Natural killer cell (primary cell): ENCODE results near the gene RASSF4. TPM values are rescaled to one million over a fixed set of nuclear protein-coding genes. Genes with fewer than 3 reads are reported as not detected.

Experiments used
- ATAC-seq, 3 donors: fragments of 150-1000 bp in 2 of 3; fragments of 200-7000 bp in 1 of 3; cut with Tn5 transposase; 1 replicate in 1 of 3; 2 replicates in 2 of 3; pipeline ENCODE4 v1.10.0; 2021; ENCODE audit warnings: mild to moderate bottlenecking in 2 of 3, moderate library complexity in 2 of 3
- DNase-seq, 2 donors: peaks; one replicate each; pipeline versions ENCODE4 v3.0.0 to v3.0.0-alpha.2; 2013 to 2021; ENCODE audit warnings: mixed read lengths in 1 of 2
- H3K27ac ChIP-seq: one replicate; pipeline ENCODE4 v1.5.1; 2013; ENCODE audit warnings: mild to moderate bottlenecking, low read length
- H3K27me3 ChIP-seq: one replicate; pipeline ENCODE4 v1.6.1; 2013; ENCODE audit warnings: low read length; ENCODE audit not compliant: control insufficient read depth, insufficient read depth
- H3K36me3 ChIP-seq: one replicate; pipeline ENCODE4 v1.6.1; 2013; ENCODE audit warnings: low read length; ENCODE audit not compliant: control insufficient read depth, insufficient read depth
- H3K4me1 ChIP-seq: one replicate; pipeline ENCODE4 v1.6.1; 2013; ENCODE audit warnings: low read length; ENCODE audit not compliant: control insufficient read depth, insufficient read depth
- H3K4me3 ChIP-seq: one replicate; pipeline ENCODE4 v1.5.1; 2013; ENCODE audit warnings: low read length
- H3K9me3 ChIP-seq: one replicate; pipeline ENCODE4 v1.6.1; 2013; ENCODE audit warnings: low read length; ENCODE audit not compliant: control insufficient read depth, insufficient read depth
- H3K27ac Mint-ChIP-seq, 2 donors: one replicate each; pipeline ENCODE4 v1.8.0; 2022; ENCODE audit warnings: mild to moderate bottlenecking in 2 of 2, mixed read lengths in 2 of 2, moderate library complexity in 1 of 2
- H3K27me3 Mint-ChIP-seq, 2 donors: one replicate each; pipeline ENCODE4 v1.8.0; 2022; ENCODE audit warnings: low read depth in 2 of 2, mixed read lengths in 2 of 2
- H3K36me3 Mint-ChIP-seq: one replicate; pipeline ENCODE4 v1.8.0; 2022; ENCODE audit warnings: mixed read lengths
- H3K4me1 Mint-ChIP-seq, 2 donors: one replicate each; pipeline ENCODE4 v1.8.0; 2022; ENCODE audit warnings: mixed read lengths in 2 of 2
- H3K4me3 Mint-ChIP-seq: one replicate; pipeline ENCODE4 v1.8.0; 2022; ENCODE audit warnings: mild to moderate bottlenecking, moderate library complexity, mixed read lengths
- H3K9me3 Mint-ChIP-seq, 2 donors: one replicate each; pipeline ENCODE4 v1.8.0; 2022; ENCODE audit warnings: mixed read lengths in 2 of 2
- CTCF ChIP-seq: fragments of 200-600 bp; IDR thresholded peaks from one replicate; pipeline ENCODE4 v1.8.0; 2022; ENCODE audit warnings: antibody characterized with exemption
- WGBS: methylation state at CpG from one replicate; pipeline ENCODE4 v1.1.7; 2013; ENCODE audit warnings: missing lambda C conversion rate; ENCODE audit not compliant: insufficient coverage; 5-methylcytosine and 5-hydroxymethylcytosine counted together
- intact Hi-C: fragments of 100-400 bp; cut with micrococcal nuclease; formaldehyde crosslinking; loops from one replicate; pipeline ENCODE4 v1.14.2; 2022
- total RNA-seq, 4 donors: library from RNA; stranded (reverse); fragments of 120-200 nt in 1 of 4; gene quantifications; one replicate each; pipeline versions ENCODE4 v1.2.3 to v1.2.4, GENCODE V29; 2013 to 2022

Gene RASSF4
- total RNA-seq, 3 donors from 2014 or later (not counting 1 experiment from before 2014, with no cell fraction given) = 99.8 to 116 (median 104) TPM

- Histone ChIP-seq H3K27ac (peak overlapping the region; percentile 31), H3K36me3 (peaks cover 5% of the 10 kb centered on the region), H3K27me3 (no peaks in the 10 kb centered on the region), H3K4me1 (peaks cover 31% of the 10 kb centered on the region), H3K9me3 (no peaks in the 10 kb centered on the region), H3K4me3 (no peak overlapping the region)
- TF ChIP-seq CTCF = no peak
- intact Hi-C loops = no loop called here
- H3K4me1 Mint-ChIP-seq = peaks cover 29 to 36% of the 10 kb centered on the region in 2 donors
- peak overlapping the region; percentile 65 to 82 for H3K27ac Mint-ChIP-seq
- H3K27me3 Mint-ChIP-seq = no peaks in the 10 kb centered on the region
- whole genome bisulfite sequencing = 2% methylated on average over 4 of the region's 4 CpGs
- peak in 1 of 2 donors; percentile 38 for DNase-seq
- H3K36me3 Mint-ChIP-seq = peaks cover 8% of the 10 kb centered on the region
- H3K9me3 Mint-ChIP-seq = no peaks in the 10 kb centered on the region
- peak overlapping the region; percentile 54 for H3K4me3 Mint-ChIP-seq
- peak in 1 of 3 donors; percentile 57 for ATAC-seq
Observed at GRCh38 chr10:44995581-44995913, 35.9 kb downstream of the RASSF4 start.

GRCh38 chr10:44995914-44996669 is 36.5 kb downstream of the RASSF4 start:
- no peak for ATAC-seq
- DNase-seq = no peak
- Mint-ChIP-seq H3K4me3 (peak overlapping the region; percentile 54), H3K9me3 (no peaks in the 10 kb centered on the region), H3K27ac (peak overlapping the region; percentile 65 to 82), H3K27me3 (no peaks in the 10 kb centered on the region), H3K4me1 (peaks cover 31 to 37% of the 10 kb centered on the region in 2 donors), H3K36me3 (peaks cover 8% of the 10 kb centered on the region)
- Histone ChIP-seq H3K9me3 (no peaks in the 10 kb centered on the region), H3K27ac (peak overlapping the region; percentile 31), H3K4me3 (no peak overlapping the region), H3K36me3 (peaks cover 4% of the 10 kb centered on the region), H3K27me3 (no peaks in the 10 kb centered on the region), H3K4me1 (peaks cover 31% of the 10 kb centered on the region)
- no peak for TF ChIP-seq CTCF
- 45% methylated on average over 9 of the region's 9 CpGs for WGBS
- intact Hi-C loops = no loop called here

GRCh38 chr10:44997105-44997748 is 37.6 kb downstream of the RASSF4 start:
- Mint-ChIP-seq H3K4me3 (no peak overlapping the region), H3K27me3 (no peaks in the 10 kb centered on the region), H3K36me3 (no peaks in the 10 kb centered on the region), H3K4me1 (peaks cover 40 to 43% of the 10 kb centered on the region in 2 donors), H3K9me3 (no peaks in the 10 kb centered on the region), H3K27ac (no peak overlapping the region)
- Histone ChIP-seq H3K4me1 (peaks cover 35% of the 10 kb centered on the region), H3K36me3 (peaks cover 1% of the 10 kb centered on the region), H3K9me3 (no peaks in the 10 kb centered on the region), H3K27me3 (no peaks in the 10 kb centered on the region), H3K27ac (no peak overlapping the region), H3K4me3 (no peak overlapping the region)
- 97% methylated on average over 6 of the region's 6 CpGs for WGBS
- no peak for TF ChIP-seq CTCF
- no peak for ATAC-seq
- intact Hi-C loops = no loop called here
- no peak for DNase-seq
